Astrocyte (in vitro differentiated cells and primary cell): ENCODE measurements around the gene MYMK. TPM values are rescaled to one million over a fixed set of nuclear protein-coding genes. Genes with fewer than 3 reads are reported as not detected.
A peak's percentile ranks its signal among the peaks of the same experiment; 100 is the strongest.

ENCODE experiments used
- DNase-seq: peaks from one replicate; pipeline ENCODE4 v3.0.0-alpha.2; 2010; ENCODE audit warnings: low read depth
- FAIRE-seq: peaks from 2 replicates; lab custom pipeline; 2011; peaks lifted over from hg19 to GRCh38; lab: Jason Lieb, UNC
- H2AFZ ChIP-seq: 2 replicates; pipeline ENCODE4 v1.6.0; 2012; ENCODE audit warnings: low read depth, low read length, inconsistent platforms
- H3K27ac ChIP-seq: 2 replicates; pipeline ENCODE4 v1.5.1; 2011; ENCODE audit warnings: low read depth, low read length, inconsistent platforms
- H3K27me3 ChIP-seq: 2 replicates; pipeline ENCODE4 v1.6.0; 2011; ENCODE audit warnings: low read length, inconsistent platforms; ENCODE audit not compliant: insufficient read depth
- H3K36me3 ChIP-seq: 2 replicates; pipeline ENCODE4 v1.5.1; 2011; ENCODE audit warnings: low read length, inconsistent platforms; ENCODE audit not compliant: insufficient read depth
- H3K4me1 ChIP-seq: 2 replicates; pipeline ENCODE4 v1.5.1; 2011; ENCODE audit warnings: low read length, inconsistent platforms; ENCODE audit not compliant: insufficient read depth
- H3K4me2 ChIP-seq: 2 replicates; pipeline ENCODE4 v1.6.0; 2012; ENCODE audit warnings: low read length, inconsistent platforms
- H3K4me3 ChIP-seq: 2 replicates; pipeline ENCODE4 v1.5.1; 2011; ENCODE audit warnings: low read depth, mild to moderate bottlenecking, low read length, inconsistent platforms; ENCODE audit not compliant: insufficient read depth
- H3K79me2 ChIP-seq: 2 replicates; pipeline ENCODE4 v1.6.0; 2012; ENCODE audit warnings: mild to moderate bottlenecking, low read length, inconsistent platforms; ENCODE audit not compliant: insufficient read depth
- H3K9ac ChIP-seq: 2 replicates; pipeline ENCODE4 v1.6.0; 2012; ENCODE audit warnings: mild to moderate bottlenecking, low read length, inconsistent platforms
- H3K9me3 ChIP-seq: 2 replicates; pipeline ENCODE4 v1.5.1; 2012; ENCODE audit warnings: low read depth, mild to moderate bottlenecking, low read length, inconsistent platforms; ENCODE audit not compliant: insufficient read depth
- H4K20me1 ChIP-seq: 2 replicates; pipeline ENCODE4 v1.6.0; 2012; ENCODE audit warnings: low read length, inconsistent platforms; ENCODE audit not compliant: insufficient read depth
- H3K27ac Mint-ChIP-seq: one replicate; pipeline ENCODE4 v1.8.0; 2021; ENCODE audit warnings: mild to moderate bottlenecking, mixed read lengths; ENCODE audit not compliant: unreplicated experiment
- H3K27me3 Mint-ChIP-seq: one replicate; pipeline ENCODE4 v1.8.0; 2021; ENCODE audit warnings: low read depth, mixed read lengths; ENCODE audit not compliant: unreplicated experiment
- H3K36me3 Mint-ChIP-seq: one replicate; pipeline ENCODE4 v1.8.0; 2021; ENCODE audit warnings: low read depth, mixed read lengths; ENCODE audit not compliant: unreplicated experiment
- H3K4me1 Mint-ChIP-seq: one replicate; pipeline ENCODE4 v1.8.0; 2021; ENCODE audit warnings: low read depth, mixed read lengths; ENCODE audit not compliant: unreplicated experiment
- H3K4me3 Mint-ChIP-seq: one replicate; pipeline ENCODE4 v1.8.0; 2021; ENCODE audit warnings: mild to moderate bottlenecking, moderate library complexity, mixed read lengths; ENCODE audit not compliant: unreplicated experiment
- H3K9me3 Mint-ChIP-seq: one replicate; pipeline ENCODE4 v1.8.0; 2021; ENCODE audit warnings: mild to moderate bottlenecking, mixed read lengths; ENCODE audit not compliant: unreplicated experiment
- EZH2 ChIP-seq: IDR thresholded peaks from 2 replicates; pipeline ENCODE4 v1.6.1; 2012; ENCODE audit warnings: mild to moderate bottlenecking, low read length, inconsistent platforms; ENCODE audit not compliant: insufficient read depth
- total RNA-seq: library from RNA; stranded (reverse); gene quantifications from 2 replicates; pipeline ENCODE4 v1.2.1, GENCODE V29; 2021
- TF ChIP-seq, protein P1 (sequence below): IDR thresholded peaks from 2 replicates; pipeline ENCODE4 v1.5.1; 2011; ENCODE audit warnings: low read depth, mild to moderate bottlenecking, inconsistent platforms, low read length, moderate library complexity; ENCODE audit not compliant: insufficient read depth

MYMK gene
- total RNA-seq, 1 donor from 2014 or later = not detected

DNA sequence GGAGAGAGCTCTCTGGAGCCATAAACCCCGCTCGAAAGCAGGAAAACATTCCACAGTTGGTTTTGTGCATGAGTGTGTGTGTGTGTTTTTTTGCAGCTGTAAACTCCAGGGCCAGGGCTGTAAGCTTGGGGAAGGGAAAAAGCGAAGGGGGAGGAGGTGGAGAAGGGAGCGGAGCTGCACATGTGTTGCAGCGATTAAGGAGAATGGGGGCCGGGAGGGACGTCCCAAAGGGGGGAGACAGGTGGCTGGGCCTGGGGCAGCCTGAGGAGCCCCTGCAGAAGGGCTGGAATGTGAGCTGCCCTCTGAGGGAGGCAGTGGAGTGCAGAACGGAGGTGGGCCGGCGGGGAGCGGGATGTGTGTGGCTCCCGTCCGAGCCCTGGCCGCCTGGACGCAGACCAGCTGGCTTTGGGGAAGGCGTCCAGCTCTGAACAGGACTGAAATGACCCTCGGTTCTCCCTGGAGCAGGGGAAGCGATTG is 2.7 kb upstream of the MYMK start:
- H4K20me1 ChIP-seq = no peaks in the 10 kb centered on the region
- no peak overlapping the region for H2AFZ ChIP-seq
- peaks cover 44% of the 10 kb centered on the region for H3K27me3 Mint-ChIP-seq
- H3K36me3 ChIP-seq = no peaks in the 10 kb centered on the region
- no peak overlapping the region for H3K4me3 ChIP-seq
- peaks cover 39% of the 10 kb centered on the region for H3K27me3 ChIP-seq
- H3K9me3 Mint-ChIP-seq = no peaks in the 10 kb centered on the region
- DNase-seq (no peak), FAIRE-seq (no peak)
- H3K4me3 Mint-ChIP-seq = no peak overlapping the region
- H3K4me2 ChIP-seq = no peak overlapping the region
- H3K9ac ChIP-seq = no peak overlapping the region
- H3K4me1 ChIP-seq = peaks cover 8% of the 10 kb centered on the region
- no peaks in the 10 kb centered on the region for H3K79me2 ChIP-seq
- H3K27ac ChIP-seq = no peak overlapping the region
- H3K27ac Mint-ChIP-seq = no peak overlapping the region
- H3K4me1 Mint-ChIP-seq = peaks cover 18% of the 10 kb centered on the region
- peaks cover 5% of the 10 kb centered on the region for H3K36me3 Mint-ChIP-seq
- H3K9me3 ChIP-seq = no peaks in the 10 kb centered on the region
- peak; percentile 72 for TF ChIP-seq EZH2
- TF ChIP-seq, protein P1, sequence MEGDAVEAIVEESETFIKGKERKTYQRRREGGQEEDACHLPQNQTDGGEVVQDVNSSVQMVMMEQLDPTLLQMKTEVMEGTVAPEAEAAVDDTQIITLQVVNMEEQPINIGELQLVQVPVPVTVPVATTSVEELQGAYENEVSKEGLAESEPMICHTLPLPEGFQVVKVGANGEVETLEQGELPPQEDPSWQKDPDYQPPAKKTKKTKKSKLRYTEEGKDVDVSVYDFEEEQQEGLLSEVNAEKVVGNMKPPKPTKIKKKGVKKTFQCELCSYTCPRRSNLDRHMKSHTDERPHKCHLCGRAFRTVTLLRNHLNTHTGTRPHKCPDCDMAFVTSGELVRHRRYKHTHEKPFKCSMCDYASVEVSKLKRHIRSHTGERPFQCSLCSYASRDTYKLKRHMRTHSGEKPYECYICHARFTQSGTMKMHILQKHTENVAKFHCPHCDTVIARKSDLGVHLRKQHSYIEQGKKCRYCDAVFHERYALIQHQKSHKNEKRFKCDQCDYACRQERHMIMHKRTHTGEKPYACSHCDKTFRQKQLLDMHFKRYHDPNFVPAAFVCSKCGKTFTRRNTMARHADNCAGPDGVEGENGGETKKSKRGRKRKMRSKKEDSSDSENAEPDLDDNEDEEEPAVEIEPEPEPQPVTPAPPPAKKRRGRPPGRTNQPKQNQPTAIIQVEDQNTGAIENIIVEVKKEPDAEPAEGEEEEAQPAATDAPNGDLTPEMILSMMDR = no peak

DNA sequence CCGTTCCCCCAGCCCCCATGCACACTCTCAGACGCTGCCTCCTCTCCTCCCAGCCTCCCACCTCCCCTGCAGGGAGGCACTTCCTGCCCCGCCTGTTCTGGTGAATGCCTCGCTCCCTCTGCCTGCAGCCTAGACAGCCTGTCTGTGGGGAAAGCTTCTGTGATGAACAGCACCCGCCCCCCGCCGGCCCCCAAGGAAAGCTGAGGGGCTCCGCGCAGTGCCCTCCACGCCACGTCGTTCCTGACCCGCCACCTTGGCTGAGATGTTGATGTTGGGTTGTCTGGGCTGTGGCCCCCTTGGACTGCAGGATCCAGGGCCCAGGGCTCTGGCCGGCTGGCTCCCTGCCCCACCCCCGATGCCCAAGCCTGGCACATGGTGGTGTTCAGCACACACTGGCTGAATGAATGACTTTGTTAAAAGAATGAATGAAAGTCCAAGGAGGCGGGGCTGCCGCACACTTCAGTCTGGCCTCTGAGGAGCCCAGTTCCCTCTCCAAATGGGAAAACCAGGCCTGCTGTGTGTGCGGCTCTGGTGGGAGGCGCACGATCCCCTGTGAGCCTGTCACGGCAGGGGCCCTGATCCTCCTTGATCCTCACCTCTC is 2.1 kb upstream of the MYMK start:
- H3K9me3 ChIP-seq = no peaks in the 10 kb centered on the region
- Mint-ChIP-seq H3K4me3 (peak overlapping the region; percentile 40), H3K9me3 (no peaks in the 10 kb centered on the region), H3K27ac (peak overlapping the region; percentile 12), H3K27me3 (peaks cover 42% of the 10 kb centered on the region), H3K4me1 (peaks cover 20% of the 10 kb centered on the region), H3K36me3 (peaks cover 5% of the 10 kb centered on the region)
- H3K4me2 ChIP-seq = peak overlapping the region; percentile 29
- no peak for TF ChIP-seq EZH2
- TF ChIP-seq, protein P1 = no peak
- DNase-seq = no peak
- H3K4me3 ChIP-seq = no peak overlapping the region
- H3K27me3 ChIP-seq = peaks cover 39% of the 10 kb centered on the region
- FAIRE-seq = no peak
- H3K27ac ChIP-seq = no peak overlapping the region
- H2AFZ ChIP-seq = peak overlapping the region; percentile 41
- H4K20me1 ChIP-seq = no peaks in the 10 kb centered on the region
- H3K4me1 ChIP-seq = peaks cover 8% of the 10 kb centered on the region
- no peaks in the 10 kb centered on the region for H3K36me3 ChIP-seq
- no peak overlapping the region for H3K9ac ChIP-seq
- no peaks in the 10 kb centered on the region for H3K79me2 ChIP-seq

DNA sequence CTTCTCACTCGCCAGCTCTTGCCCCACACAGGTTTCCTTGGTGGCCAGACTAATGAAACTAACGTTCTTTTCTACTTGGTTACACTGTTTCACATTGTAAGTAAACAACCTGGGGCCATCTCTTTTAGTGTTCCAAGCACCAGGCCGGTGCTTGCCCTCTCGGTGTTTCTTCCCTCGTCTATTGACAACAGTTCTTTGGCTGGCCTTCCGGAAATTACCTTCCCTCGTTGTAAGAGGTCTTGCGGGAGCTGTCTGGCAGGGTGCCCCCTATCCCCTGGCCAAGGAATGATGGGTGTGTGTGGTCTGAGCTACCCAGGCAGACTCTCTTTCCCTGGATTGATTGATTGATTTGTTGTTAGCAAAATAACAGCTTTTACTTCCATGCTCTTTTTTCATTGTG is 918 bp upstream of the MYMK start:
- Histone ChIP-seq H3K36me3 (no peaks in the 10 kb centered on the region), H3K27ac (no peak overlapping the region), H3K9ac (no peak overlapping the region), H3K27me3 (peaks cover 43% of the 10 kb centered on the region), H3K79me2 (no peaks in the 10 kb centered on the region), H3K4me1 (peaks cover 8% of the 10 kb centered on the region), H4K20me1 (no peaks in the 10 kb centered on the region), H3K4me3 (no peak overlapping the region), H3K9me3 (no peaks in the 10 kb centered on the region), H2AFZ (no peak overlapping the region), H3K4me2 (no peak overlapping the region)
- Mint-ChIP-seq H3K36me3 (peaks cover 5% of the 10 kb centered on the region), H3K4me1 (peaks cover 20% of the 10 kb centered on the region), H3K9me3 (no peaks in the 10 kb centered on the region), H3K4me3 (no peak overlapping the region), H3K27ac (peak overlapping the region; percentile 10), H3K27me3 (peaks cover 50% of the 10 kb centered on the region)
- FAIRE-seq = no peak
- DNase-seq = no peak
- TF ChIP-seq EZH2 = no peak
- TF ChIP-seq, protein P1 = no peak
